GM19351 (cell line): ENCODE results near the gene CCDC9B.

ENCODE experiments used
- ATAC-seq: cut with Tn5 transposase; IDR thresholded peaks from one replicate; pipeline ENCODE4 v1.9.1; 2021; ENCODE audit warnings: mild to moderate bottlenecking, moderate library complexity; ENCODE audit not compliant: unreplicated experiment

The CCDC9B gene

GRCh38 chr15:40310001-40310959 lies 30.5 kb downstream of the CCDC9B start:
- no peak for ATAC-seq

GRCh38 chr15:40309344-40309862 lies 31.3 kb downstream of the CCDC9B start:
- no peak for ATAC-seq

- ATAC-seq: peak; percentile 62
Observed at GRCh38 chr15:40307421-40308211, 33.1 kb downstream of the CCDC9B start, which contains the start of gene PLCB2. TSS of gene PLCB2 (minus strand) at chr15:40307935. CDS start at chr15:40307672, 263 bp downstream.

- ATAC-seq: no peak
Observed at GRCh38 chr15:40306908-40307307, 33.8 kb downstream of the CCDC9B start.

- ATAC-seq: no peak
Observed at GRCh38 chr15:40306371-40306770, 34.4 kb downstream of the CCDC9B start.

GRCh38 chr15:40305281-40305680 lies 35.5 kb downstream of the CCDC9B start:
- no peak for ATAC-seq

- no peak for ATAC-seq
Observed at GRCh38 chr15:40303576-40303975, 37.2 kb downstream of the CCDC9B start.

- ATAC-seq: no peak
Observed at GRCh38 chr15:40302981-40303380, 37.8 kb downstream of the CCDC9B start.

- ATAC-seq: no peak
Observed at GRCh38 chr15:40302288-40302886, 38.4 kb downstream of the CCDC9B start.

GRCh38 chr15:40301467-40302179 lies 39.1 kb downstream of the CCDC9B start:
- ATAC-seq: no peak

GRCh38 chr15:40300771-40301170 lies 40.0 kb downstream of the CCDC9B start:
- no peak for ATAC-seq

- no peak for ATAC-seq
Observed at GRCh38 chr15:40300367-40300766, 40.4 kb downstream of the CCDC9B start.

GRCh38 chr15:40298216-40298935 lies 42.4 kb downstream of the CCDC9B start:
- ATAC-seq: no peak

- no peak for ATAC-seq
Observed at GRCh38 chr15:40297356-40297755, 43.4 kb downstream of the CCDC9B start.

GRCh38 chr15:40296561-40297230 lies 44.0 kb downstream of the CCDC9B start:
- no peak for ATAC-seq

- no peak for ATAC-seq
Observed at GRCh38 chr15:40295877-40296560, 44.7 kb downstream of the CCDC9B start.

- no peak for ATAC-seq
Observed at GRCh38 chr15:40295297-40295696, 45.4 kb downstream of the CCDC9B start.
